ENCODE measurements around the gene SPATA32. TPM values are rescaled to one million over a fixed set of nuclear protein-coding genes. Genes with fewer than 3 reads are reported as not detected.

The SPATA32 gene
- not detected in 2 replicates for total RNA-seq (2014; rRNA removed; shearing (Covaris generic); ENCODE audit: low replicate concordance)

- H3K79me2 ChIP-seq (ENCODE audit: low read length): no peaks in the 10 kb centered on the region
- no peak within 1 kb of the TSS for H3K4me2 ChIP-seq (ENCODE audit: low read depth, low read length, poor library complexity, severe bottlenecking)
- no peaks in the 10 kb centered on the region for H3K27me3 ChIP-seq (ENCODE audit: low read length)
- H3K27ac ChIP-seq (ENCODE audit: low read length): no peak within 1 kb of the TSS
- H3K36me3 ChIP-seq (ENCODE audit: insufficient read depth, low read length): peaks cover 7% of the 10 kb centered on the region
- no peak for DNase-seq
- H3K9ac ChIP-seq (ENCODE audit: low read length): no peak within 1 kb of the TSS
- H3K9me3 ChIP-seq (ENCODE audit: low read length): no peaks in the 10 kb centered on the region
- no peaks in the 10 kb centered on the region for H3K9me2 ChIP-seq (replicated peaks; ENCODE audit: insufficient read depth, low read length)
- peaks cover 5% of the 10 kb centered on the region; the same call in 1 of the 2 replicates for H3K4me1 ChIP-seq (ENCODE audit: low read length)
- no peak within 1 kb of the TSS for H3K4me3 ChIP-seq (ENCODE audit: low read length)
- no peak within 1 kb of the TSS for H2AFZ ChIP-seq (ENCODE audit: low read length)
- no peaks in the 10 kb centered on the region; the same call in 1 of the 2 replicates for H4K20me1 ChIP-seq (ENCODE audit: insufficient read depth, low read depth, low read length)
Measured at GRCh38 chr17:45261577-45262515, at the start of gene SPATA32. Gene SPATA32, minus strand, starts transcription at chr17:45262094. Its CDS starts 78 bp downstream, at chr17:45262016.

GRCh38 chr17:45311401-45311759, 49.5 kb upstream of the SPATA32 start:
- H3K27me3 ChIP-seq (ENCODE audit: low read length): no peaks in the 10 kb centered on the region
- peak overlapping the region; percentile 94 for H3K9ac ChIP-seq (ENCODE audit: low read length)
- peaks cover 36% of the 10 kb centered on the region; the same call in 1 of the 2 replicates for H3K36me3 ChIP-seq (ENCODE audit: insufficient read depth, low read length)
- H3K4me2 ChIP-seq (ENCODE audit: low read depth, low read length, poor library complexity, severe bottlenecking): peak overlapping the region; percentile 90
- peak overlapping the region; percentile 95 for H3K27ac ChIP-seq (ENCODE audit: low read length)
- peaks cover 90% of the 10 kb centered on the region for H3K4me1 ChIP-seq (ENCODE audit: low read length)
- H4K20me1 ChIP-seq (ENCODE audit: insufficient read depth, low read depth, low read length): peaks cover 13% of the 10 kb centered on the region; the same call in 1 of the 2 replicates
- DNase-seq: no peak
- no peaks in the 10 kb centered on the region for H3K9me2 ChIP-seq (replicated peaks; ENCODE audit: insufficient read depth, low read length)
- no peak overlapping the region for H2AFZ ChIP-seq (ENCODE audit: low read length)
- peaks cover 97% of the 10 kb centered on the region for H3K79me2 ChIP-seq (ENCODE audit: low read length)
- no peaks in the 10 kb centered on the region for H3K9me3 ChIP-seq (ENCODE audit: low read length)
- no peak overlapping the region for H3K4me3 ChIP-seq (ENCODE audit: low read length)

- no peak overlapping the region for H2AFZ ChIP-seq (ENCODE audit: low read length)
- H3K9me2 ChIP-seq (replicated peaks; ENCODE audit: insufficient read depth, low read length): no peaks in the 10 kb centered on the region
- H3K9ac ChIP-seq (ENCODE audit: low read length): no peak overlapping the region
- DNase-seq: no peak
- peak overlapping the region; percentile 90 for H3K4me2 ChIP-seq (ENCODE audit: low read depth, low read length, poor library complexity, severe bottlenecking)
- H3K9me3 ChIP-seq (ENCODE audit: low read length): no peaks in the 10 kb centered on the region
- peaks cover 7% of the 10 kb centered on the region; the same call in 1 of the 2 replicates for H4K20me1 ChIP-seq (ENCODE audit: insufficient read depth, low read depth, low read length)
- H3K4me1 ChIP-seq (ENCODE audit: low read length): peaks cover 96% of the 10 kb centered on the region
- peaks cover 42% of the 10 kb centered on the region; the same call in 1 of the 2 replicates for H3K36me3 ChIP-seq (ENCODE audit: insufficient read depth, low read length)
- H3K27me3 ChIP-seq (ENCODE audit: low read length): no peaks in the 10 kb centered on the region
- H3K27ac ChIP-seq (ENCODE audit: low read length): peak overlapping the region; percentile 95
- H3K79me2 ChIP-seq (ENCODE audit: low read length): peaks cover 97% of the 10 kb centered on the region
- no peak overlapping the region for H3K4me3 ChIP-seq (ENCODE audit: low read length)
Measured at GRCh38 chr17:45310380-45311324, 48.8 kb upstream of the SPATA32 start.

GRCh38 chr17:45309400-45309799, 47.5 kb upstream of the SPATA32 start:
- DNase-seq: no peak
- Histone ChIP-seq H3K9me3 (ENCODE audit: low read length) (no peaks in the 10 kb centered on the region), H3K4me2 (ENCODE audit: low read depth, low read length, poor library complexity, severe bottlenecking) (no peak overlapping the region), H2AFZ (ENCODE audit: low read length) (no peak overlapping the region), H3K27ac (ENCODE audit: low read length) (peak overlapping the region; percentile 22), H3K27me3 (ENCODE audit: low read length) (no peaks in the 10 kb centered on the region), H3K36me3 (ENCODE audit: insufficient read depth, low read length) (peaks cover 44% of the 10 kb centered on the region; the same call in 1 of the 2 replicates), H3K4me1 (ENCODE audit: low read length) (peaks cover 90% of the 10 kb centered on the region), H4K20me1 (ENCODE audit: insufficient read depth, low read depth, low read length) (peaks cover 2% of the 10 kb centered on the region; the same call in 1 of the 2 replicates), H3K9me2 (replicated peaks; ENCODE audit: insufficient read depth, low read length) (no peaks in the 10 kb centered on the region), H3K79me2 (ENCODE audit: low read length) (peaks cover 94% of the 10 kb centered on the region), H3K9ac (ENCODE audit: low read length) (no peak overlapping the region), H3K4me3 (ENCODE audit: low read length) (no peak overlapping the region)

- H3K79me2 ChIP-seq (ENCODE audit: low read length): peaks cover 94% of the 10 kb centered on the region
- H3K27ac ChIP-seq (ENCODE audit: low read length): no peak overlapping the region
- no peaks in the 10 kb centered on the region for H3K9me2 ChIP-seq (replicated peaks; ENCODE audit: insufficient read depth, low read length)
- H2AFZ ChIP-seq (ENCODE audit: low read length): no peak overlapping the region
- no peak overlapping the region for H3K4me3 ChIP-seq (ENCODE audit: low read length)
- no peak for DNase-seq
- H3K4me1 ChIP-seq (ENCODE audit: low read length): peaks cover 90% of the 10 kb centered on the region
- peaks cover 44% of the 10 kb centered on the region; the same call in 1 of the 2 replicates for H3K36me3 ChIP-seq (ENCODE audit: insufficient read depth, low read length)
- no peaks in the 10 kb centered on the region for H3K9me3 ChIP-seq (ENCODE audit: low read length)
- H3K9ac ChIP-seq (ENCODE audit: low read length): no peak overlapping the region
- H3K4me2 ChIP-seq (ENCODE audit: low read depth, low read length, poor library complexity, severe bottlenecking): no peak overlapping the region
- no peaks in the 10 kb centered on the region for H3K27me3 ChIP-seq (ENCODE audit: low read length)
- no peaks in the 10 kb centered on the region for H4K20me1 ChIP-seq (ENCODE audit: insufficient read depth, low read depth, low read length)
Measured at GRCh38 chr17:45308840-45309239, 46.9 kb upstream of the SPATA32 start.

GRCh38 chr17:45308016-45308365, 46.1 kb upstream of the SPATA32 start:
- H4K20me1 ChIP-seq (ENCODE audit: insufficient read depth, low read depth, low read length): no peaks in the 10 kb centered on the region
- H2AFZ ChIP-seq (ENCODE audit: low read length): no peak overlapping the region
- H3K36me3 ChIP-seq (ENCODE audit: insufficient read depth, low read length): peaks cover 44% of the 10 kb centered on the region; the same call in 1 of the 2 replicates
- peaks cover 94% of the 10 kb centered on the region for H3K79me2 ChIP-seq (ENCODE audit: low read length)
- no peak for DNase-seq
- no peaks in the 10 kb centered on the region for H3K9me2 ChIP-seq (replicated peaks; ENCODE audit: insufficient read depth, low read length)
- H3K4me1 ChIP-seq (ENCODE audit: low read length): peaks cover 90% of the 10 kb centered on the region
- no peaks in the 10 kb centered on the region for H3K27me3 ChIP-seq (ENCODE audit: low read length)
- H3K4me3 ChIP-seq (ENCODE audit: low read length): peak overlapping the region; percentile 13; the same call in 1 of the 2 replicates
- H3K4me2 ChIP-seq (ENCODE audit: low read depth, low read length, poor library complexity, severe bottlenecking): peak overlapping the region; percentile 46
- H3K9me3 ChIP-seq (ENCODE audit: low read length): no peaks in the 10 kb centered on the region
- peak overlapping the region; percentile 77 for H3K27ac ChIP-seq (ENCODE audit: low read length)
- peak overlapping the region; percentile 22 for H3K9ac ChIP-seq (ENCODE audit: low read length)

GRCh38 chr17:45307290-45308015, 45.6 kb upstream of the SPATA32 start:
- Histone ChIP-seq H3K9me3 (ENCODE audit: low read length) (no peaks in the 10 kb centered on the region), H3K4me3 (ENCODE audit: low read length) (peak overlapping the region; percentile 13; the same call in 1 of the 2 replicates), H2AFZ (ENCODE audit: low read length) (no peak overlapping the region), H3K36me3 (ENCODE audit: insufficient read depth, low read length) (peaks cover 41% of the 10 kb centered on the region; the same call in 1 of the 2 replicates), H4K20me1 (ENCODE audit: insufficient read depth, low read depth, low read length) (no peaks in the 10 kb centered on the region), H3K27me3 (ENCODE audit: low read length) (no peaks in the 10 kb centered on the region), H3K27ac (ENCODE audit: low read length) (peak overlapping the region; percentile 77), H3K79me2 (ENCODE audit: low read length) (peaks cover 94% of the 10 kb centered on the region), H3K4me2 (ENCODE audit: low read depth, low read length, poor library complexity, severe bottlenecking) (peak overlapping the region; percentile 46), H3K9me2 (replicated peaks; ENCODE audit: insufficient read depth, low read length) (no peaks in the 10 kb centered on the region), H3K9ac (ENCODE audit: low read length) (peak overlapping the region; percentile 44), H3K4me1 (ENCODE audit: low read length) (peaks cover 90% of the 10 kb centered on the region)
- peak; percentile 81 for DNase-seq
